CD4-positive, alpha-beta T cell treated with Interleukin-4 for 4 hours (primary cell): Measurements from ENCODE around the gene SENP1.

ENCODE experiments used
- DNase-seq: peaks from one replicate; pipeline ENCODE4 v3.0.0-alpha.2; 2020

Gene SENP1

DNA sequence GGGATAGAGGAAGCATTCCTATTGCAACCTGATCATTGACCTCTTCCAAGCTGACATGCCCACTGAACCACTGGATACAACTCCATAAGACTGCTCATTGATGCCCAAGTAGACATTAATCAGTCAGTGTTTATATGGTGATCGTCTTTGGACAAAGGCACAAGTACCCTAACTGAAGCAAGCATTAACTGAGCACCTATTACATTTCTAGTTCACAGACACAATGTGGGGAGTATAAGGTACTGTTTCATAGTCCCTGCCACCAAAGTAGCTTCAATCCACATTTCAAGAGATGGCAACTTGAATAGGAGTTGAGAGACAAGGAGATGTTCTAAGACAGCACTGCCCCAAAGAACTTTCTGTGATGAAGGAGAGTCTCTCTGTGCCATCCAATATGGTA is 90.8 kb downstream of the SENP1 start:
- DNase-seq, result no peak

DNA sequence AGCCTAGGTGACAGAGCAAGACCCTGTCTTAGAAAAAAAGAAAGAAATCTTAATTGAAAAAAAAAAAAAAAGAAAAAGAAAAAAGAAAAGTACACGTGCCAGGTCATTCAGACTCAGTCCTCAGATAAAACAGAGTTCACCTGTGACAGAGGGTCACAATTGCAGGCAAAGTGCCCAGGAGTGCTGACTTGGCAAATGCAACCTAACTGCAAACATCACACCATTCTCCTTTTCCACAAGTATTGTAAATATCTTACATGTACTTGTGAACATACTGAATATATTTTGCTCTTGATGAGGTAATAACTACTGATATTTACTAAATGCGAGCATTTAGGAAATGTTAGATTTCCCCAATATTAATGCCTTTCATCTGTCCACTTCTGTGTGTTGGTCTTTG is 92.6 kb downstream of the SENP1 start:
- DNase-seq, result no peak

DNA sequence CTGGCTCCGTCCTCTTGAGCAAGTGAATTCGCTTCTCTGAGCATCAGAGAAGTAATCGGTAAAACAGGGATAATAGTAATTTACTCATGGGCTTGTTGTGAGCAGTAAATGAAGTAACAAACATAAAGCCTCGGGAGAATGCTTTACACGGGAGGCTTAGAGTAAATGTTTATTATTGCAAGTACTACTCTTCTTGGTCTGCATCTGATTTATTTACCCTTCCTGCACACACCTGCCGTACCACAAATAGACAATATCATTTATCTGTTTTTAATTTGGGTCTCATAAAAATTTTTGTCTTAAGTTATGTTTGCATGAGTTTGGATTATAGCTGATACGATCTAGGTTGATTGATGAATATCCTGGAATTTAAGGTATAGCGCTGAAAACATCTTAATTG is 93.8 kb downstream of the SENP1 start:
- no peak for DNase-seq

- no peak for DNase-seq
Observed at GRCh38 chr12:48010366-48010970, 95.4 kb downstream of the SENP1 start.

DNA sequence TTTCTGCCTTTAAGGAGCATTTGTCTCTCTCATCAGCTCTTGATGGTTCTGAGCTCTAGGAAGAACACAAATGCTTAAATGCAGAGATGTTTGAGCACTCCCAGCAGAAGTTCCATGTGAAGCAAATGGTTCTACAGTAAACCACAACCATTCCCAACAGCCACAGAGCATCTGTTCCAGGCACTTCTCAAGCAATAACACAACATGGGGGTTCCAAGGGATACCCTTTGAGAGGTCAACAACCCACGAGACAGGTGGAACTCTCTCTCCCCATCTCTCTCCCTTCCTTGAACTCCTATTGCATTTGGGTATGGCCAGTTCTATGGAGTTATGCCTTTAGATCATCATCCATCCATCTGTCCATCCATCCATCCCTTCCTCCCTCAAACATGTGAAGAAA is 96.4 kb downstream of the SENP1 start:
- no peak for DNase-seq

DNA sequence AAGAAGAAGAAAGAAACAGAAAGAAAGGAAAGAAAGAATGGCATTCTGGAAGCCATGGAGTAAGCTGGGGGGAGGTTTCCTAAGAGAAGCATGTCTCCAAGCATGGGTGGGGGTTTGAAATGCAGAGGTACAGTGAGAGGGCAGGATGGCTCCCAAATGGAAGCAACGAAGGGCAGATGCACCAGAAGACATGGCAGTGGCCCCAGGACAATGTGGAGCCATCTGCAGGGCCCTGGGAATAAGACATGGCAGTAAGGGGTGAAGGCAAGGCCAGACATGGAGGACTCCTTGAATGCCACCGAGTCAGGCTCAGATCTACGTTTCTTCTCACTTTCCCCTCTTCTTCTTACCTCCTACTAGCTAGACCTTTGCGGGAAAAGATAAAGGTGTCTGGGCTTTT is 96.9 kb downstream of the SENP1 start:
- DNase-seq, result no peak

- DNase-seq, result no peak
Observed at GRCh38 chr12:48008349-48008748, 97.5 kb downstream of the SENP1 start.

GRCh38 chr12:48007206-48007605 is 98.7 kb downstream of the SENP1 start:
- DNase-seq, result no peak

DNA sequence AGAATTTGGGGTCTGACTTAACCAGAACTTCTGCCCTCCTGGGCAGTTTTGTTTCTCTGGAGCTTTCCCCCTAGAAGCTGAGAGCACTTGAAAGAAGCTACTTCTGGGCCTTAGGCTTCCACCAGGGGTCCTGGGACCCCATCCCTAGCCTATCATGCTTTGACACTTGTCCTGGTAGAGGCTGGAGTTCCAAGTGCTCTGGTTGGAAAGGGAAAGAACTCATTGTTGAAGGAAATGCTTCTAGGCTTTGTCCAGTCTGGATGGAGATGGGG is 100.2 kb downstream of the SENP1 start:
- no peak for DNase-seq

DNA sequence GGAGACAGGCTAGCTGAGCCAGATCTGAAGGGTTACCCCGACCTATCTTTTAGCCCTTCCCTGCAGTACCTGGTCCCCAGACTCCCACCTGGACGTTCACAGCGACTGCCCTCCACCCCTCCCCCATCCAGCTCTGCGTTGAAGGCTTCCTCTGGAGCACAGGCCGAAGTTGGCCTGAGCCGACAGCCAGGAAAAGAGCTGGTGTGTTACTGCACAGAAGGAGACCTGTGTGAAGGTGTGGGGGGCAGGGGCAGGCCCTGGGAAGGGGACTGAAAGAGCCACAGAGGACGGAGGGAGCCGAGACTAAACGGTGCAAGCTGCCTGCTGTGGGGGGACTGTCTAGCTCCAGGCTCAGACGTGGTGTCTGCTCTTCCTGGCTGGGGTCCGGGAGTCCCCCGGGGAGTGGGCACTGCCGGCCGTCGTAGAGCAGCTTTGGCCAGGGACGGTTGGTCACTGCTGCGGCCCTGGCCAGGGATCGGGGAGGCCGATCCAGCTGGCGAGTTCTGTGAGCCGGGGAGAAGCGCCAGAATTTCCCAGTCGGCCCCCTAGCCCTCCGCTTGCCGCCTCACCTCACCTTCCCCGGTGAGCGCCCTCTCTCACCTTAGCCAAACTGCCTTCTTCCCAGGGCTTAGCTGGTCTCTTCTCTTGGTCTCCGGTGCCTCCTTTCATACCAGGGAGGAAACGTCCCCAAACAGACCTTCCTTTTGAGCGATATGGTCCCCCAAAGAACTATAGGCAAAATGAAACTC is 100.7 kb downstream of the SENP1 start:
- DNase-seq, result no peak

GRCh38 chr12:48004053-48004941 is 101.6 kb downstream of the SENP1 start, which contains the start of gene COL2A1:
Gene COL2A1 (minus strand): TSS chr12:48004476. CDS start chr12:48004321, 155 bp downstream.
- no peak for DNase-seq

DNA sequence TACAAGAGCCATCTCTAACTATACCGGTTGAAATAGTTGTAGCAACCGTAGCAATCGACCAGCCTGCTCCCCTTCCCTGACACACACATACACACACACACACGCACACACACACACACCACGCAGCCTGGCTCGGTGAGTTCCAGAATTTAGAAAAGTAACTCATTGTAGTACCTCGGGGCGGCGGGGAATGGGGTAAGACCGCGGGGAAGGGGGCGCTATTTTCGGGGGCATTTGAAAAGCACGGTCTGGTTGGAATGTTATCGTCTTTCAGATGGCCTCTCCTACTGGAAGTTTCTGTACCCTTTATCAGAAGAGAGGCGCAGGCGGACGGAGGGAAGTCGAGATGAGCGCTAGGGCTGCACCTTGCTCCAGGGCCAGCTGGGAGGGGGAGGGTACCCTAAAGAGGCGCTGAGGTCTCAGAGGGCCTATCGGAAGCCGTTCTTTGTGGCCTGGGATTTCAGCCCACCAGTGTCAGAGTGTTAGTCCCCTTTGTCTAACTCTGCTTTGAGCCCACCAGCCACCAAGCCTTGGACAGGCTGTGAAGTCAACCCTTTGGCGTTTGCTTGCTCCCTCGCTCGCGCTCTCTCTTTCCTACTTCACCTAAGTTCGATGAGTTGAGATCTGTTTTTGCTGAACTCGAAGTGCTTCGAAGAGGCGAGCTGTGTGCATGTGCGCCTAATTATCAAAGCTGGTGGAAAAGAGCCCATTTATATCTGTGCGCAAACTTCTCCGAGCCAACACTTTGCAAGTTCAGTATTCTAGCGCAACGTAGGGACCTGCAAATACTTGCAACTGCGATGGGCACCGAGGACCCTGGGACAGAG is 102.4 kb downstream of the SENP1 start:
- no peak for DNase-seq

- DNase-seq, result no peak
Observed at GRCh38 chr12:48002773-48003218, 103.1 kb downstream of the SENP1 start.

GRCh38 chr12:48002414-48002730 is 103.5 kb downstream of the SENP1 start:
- no peak for DNase-seq

- DNase-seq, result no peak
Observed at GRCh38 chr12:48001505-48002413, 104.1 kb downstream of the SENP1 start.

DNA sequence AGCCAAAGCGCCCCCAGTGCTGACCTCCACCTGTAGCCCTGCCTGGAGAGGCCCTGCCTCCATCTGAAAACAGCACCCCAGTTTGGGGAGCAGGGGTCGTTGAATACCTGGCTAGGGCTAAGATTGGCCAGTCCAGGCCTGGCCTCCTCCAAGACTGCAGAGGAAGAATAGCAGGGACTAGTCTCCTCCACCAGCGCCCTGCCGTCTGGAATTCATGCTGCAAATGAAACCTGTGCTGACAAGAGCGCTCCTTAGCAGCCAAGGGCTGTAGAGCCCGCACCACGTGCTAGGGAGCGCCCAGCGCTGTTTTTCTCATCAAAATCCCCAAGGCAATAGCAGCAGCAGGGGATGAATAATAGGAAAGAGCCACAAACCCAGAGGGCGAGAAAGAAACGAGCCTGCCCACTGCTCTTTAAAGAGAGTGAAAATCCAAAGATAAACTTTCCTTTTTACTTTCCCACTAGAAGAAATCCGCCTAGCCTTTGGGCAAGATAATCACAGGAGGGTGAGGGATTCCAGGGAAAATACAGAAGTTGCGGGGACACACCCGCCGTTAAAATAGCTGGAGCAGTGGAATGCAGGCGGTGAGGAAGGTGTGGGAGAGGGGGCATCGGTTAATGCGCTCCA is 104.9 kb downstream of the SENP1 start:
- no peak for DNase-seq

DNA sequence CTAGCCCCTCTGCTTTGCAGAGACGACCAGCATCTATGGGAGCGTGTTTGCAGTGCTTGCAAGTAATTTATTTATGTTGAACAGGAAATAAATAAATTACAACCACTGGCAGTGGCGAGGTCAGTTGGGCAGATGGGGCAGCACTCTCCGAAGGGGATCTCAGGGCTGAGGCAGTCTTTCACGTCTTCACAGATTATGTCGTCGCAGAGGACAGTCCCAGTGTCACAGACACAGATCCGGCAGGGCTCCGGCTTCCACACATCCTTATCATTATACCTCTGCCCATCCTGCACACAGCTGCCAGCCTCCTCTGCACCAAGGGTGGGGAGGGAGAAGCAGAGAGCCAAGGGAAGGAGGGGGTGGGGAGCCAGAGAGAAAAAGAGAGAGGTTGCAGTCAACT is 106.1 kb downstream of the SENP1 start:
- no peak for DNase-seq

DNA sequence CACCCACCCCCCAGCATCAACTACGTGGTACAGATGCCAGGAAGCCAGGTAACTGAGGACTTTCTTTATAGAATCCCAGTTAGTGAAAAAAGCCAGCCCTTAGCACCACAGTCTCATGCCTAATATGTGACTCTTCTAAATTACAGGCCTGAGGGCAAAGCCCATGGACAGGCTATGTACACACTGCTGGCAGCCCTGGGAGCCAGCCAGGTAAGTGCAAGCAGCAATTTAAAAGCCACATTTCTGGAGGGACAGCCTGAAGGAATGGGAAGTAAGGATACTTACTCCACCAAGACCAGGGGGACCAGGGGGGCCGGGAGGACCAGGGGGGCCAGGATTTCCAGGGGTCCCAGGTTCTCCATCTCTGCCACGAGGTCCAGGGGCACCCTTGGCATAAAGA is 108.6 kb downstream of the SENP1 start:
- no peak for DNase-seq

GRCh38 chr12:47995981-47996401 is 109.9 kb downstream of the SENP1 start:
- no peak for DNase-seq

DNA sequence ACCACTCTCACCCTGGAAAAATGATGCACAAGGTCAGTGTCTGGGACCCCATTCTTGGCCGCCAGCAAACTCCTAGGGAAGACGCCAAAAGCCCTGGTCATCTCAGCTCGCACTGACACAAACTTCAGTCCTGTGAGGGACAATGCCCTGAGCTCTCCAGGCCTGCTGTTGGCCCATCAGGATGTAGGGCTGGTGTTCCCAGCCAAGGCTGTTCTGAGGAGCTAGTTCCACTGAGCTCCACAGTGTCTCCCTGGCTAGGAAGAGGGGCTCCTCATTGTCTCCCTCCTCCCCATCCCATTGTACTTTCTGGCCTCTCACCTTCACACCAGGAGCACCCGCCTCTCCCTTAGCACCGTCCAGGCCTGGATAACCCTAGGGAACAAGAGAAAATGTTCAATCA is 112.4 kb downstream of the SENP1 start:
- DNase-seq, result no peak
